Activated naive CD8-positive, alpha-beta T cell treated with anti-CD3 and anti-CD28 coated beads, Interleukin-2, amount 50 U/mL, for 16 hours (primary cell): ENCODE data around the gene JUND.

Experiments
- DNase-seq: peaks from one replicate; pipeline ENCODE4 v3.0.0-alpha.2; 2020; ENCODE audit warnings: low read depth, low spot score

The JUND gene

GRCh38 chr19:18269070-18269723 lies 12.2 kb downstream of the JUND start:
- DNase-seq: no peak

DNA sequence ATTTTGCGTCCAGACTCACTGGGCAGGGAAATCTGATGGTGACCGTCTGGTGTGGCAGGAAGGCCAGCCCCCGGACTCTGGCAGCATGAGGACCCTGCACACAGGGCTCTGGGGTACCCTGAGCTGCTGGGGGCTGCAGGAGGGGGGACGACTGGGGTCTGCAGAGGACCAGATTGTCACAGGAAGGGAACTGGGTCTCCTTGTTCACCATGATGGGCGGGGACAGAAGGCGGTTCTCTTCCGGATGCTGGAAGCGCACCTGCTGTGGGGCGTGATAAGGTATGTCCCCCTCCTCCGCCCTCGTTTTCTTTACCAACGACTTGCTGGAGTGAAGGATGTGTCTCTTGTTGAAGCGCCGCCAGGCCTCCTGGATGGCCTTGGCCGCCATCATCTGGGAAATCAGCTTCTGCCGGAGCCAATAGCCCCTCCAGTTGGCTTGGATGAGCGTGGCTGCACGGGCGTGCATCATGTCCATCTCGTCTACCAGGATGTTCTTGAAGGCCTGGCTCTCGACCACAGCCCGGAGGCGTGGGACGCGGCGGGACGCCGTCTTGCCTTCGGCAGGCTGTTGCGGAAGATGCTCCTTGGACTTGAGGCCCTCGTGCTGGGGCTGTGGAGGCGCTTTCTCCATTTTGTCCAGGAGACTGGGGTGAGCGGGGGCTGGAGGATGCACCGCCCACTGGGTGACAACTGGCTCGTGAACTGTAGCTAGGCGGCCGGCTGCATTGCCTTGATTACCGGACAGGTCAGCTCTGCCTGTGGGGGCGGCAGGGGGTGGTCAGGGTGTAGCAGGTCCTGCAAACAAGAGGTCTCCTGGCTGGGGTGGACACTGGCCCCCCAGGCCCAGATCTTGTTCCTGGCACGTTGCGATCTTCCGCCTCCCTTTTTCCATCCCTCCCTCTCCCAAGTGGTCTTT lies 14.4 kb downstream of the JUND start:
- DNase-seq: no peak

DNA sequence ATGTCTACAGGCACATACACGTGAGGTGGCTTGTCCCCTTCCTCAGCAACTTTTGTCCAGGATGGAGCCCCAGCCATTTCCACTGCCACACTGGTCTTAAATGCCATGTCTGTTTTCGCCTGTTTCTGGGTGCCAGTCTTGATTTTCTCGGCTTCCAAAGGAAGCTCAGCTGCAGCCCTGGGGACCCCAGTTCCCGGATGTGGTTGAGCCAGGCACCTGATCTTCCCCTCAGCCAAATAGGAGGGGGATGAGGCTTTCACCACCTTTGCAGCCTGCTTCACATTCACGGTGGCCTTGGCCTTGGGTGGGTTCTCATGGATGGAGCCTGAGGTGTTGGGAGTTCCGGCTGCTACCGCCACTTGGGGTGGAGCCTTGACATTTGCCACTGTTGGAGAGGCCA lies 15.8 kb downstream of the JUND start:
- DNase-seq: no peak

DNA sequence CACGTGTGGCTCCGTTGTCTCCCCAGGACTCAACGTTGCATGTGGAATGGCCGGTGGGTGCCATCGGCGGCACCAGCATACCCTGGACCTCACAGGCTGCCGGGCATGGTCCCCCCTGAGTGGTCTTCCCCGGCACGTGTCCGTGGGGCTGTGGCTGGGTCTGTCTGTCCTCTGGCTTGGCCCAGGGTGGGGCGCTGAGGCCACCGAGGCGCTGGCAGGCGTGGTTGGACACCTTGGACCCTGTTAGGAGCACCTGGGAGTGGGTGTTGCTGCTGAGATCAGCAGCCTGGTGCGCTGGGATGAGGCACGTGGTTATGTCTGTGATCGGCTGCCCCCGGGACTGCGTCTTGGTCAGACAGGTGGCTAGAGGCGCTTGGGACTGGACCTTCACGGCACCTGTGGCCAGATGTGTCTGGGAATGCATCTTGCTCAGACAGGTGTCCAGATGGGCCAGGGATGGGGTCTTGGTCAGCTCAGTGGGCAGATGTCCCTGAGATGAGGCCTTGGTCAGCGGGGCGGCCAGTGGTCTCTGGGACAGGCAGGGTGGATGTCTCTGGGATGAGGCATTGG lies 16.4 kb downstream of the JUND start:
- DNase-seq: no peak

DNA sequence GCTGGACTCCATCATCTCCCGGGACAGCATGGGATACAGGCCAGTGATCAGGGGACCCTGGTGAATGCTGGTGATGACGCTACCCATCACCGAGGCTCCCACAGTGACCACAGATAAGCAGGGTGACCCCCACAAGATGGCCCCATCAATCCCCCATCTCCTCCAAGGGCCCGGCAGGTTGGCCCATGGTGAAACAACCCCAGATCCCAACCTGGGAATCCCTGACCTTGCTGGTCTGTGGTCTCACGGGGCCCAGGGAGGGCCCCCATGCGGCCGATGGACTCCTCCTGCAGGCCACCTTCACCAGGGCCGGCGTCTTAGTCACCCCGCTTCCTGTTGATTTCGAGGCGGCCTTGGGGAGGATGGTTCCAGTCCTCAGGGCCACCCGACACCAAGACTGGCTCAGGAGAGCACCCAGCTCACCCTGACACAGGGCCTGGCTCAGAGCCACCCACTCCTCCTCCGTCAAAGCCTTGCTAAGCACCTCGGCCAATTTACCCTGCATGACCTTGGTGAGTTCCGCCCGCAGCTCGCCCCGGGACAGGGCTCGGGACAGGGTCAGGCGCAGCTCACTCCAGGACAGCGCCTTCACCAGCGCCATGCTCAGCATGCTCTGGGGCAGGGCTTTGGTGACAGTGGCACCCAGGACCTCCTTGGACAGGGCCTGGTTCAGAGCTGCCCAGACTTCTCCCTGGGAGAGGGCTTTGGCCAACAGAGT lies 17.1 kb downstream of the JUND start:
- DNase-seq: no peak

GRCh38 chr19:18263324-18264136 lies 17.9 kb downstream of the JUND start:
- no peak for DNase-seq

GRCh38 chr19:18262917-18263316 lies 18.5 kb downstream of the JUND start:
- no peak for DNase-seq

- no peak for DNase-seq
Measured at GRCh38 chr19:18262144-18262543, 19.3 kb downstream of the JUND start.

DNA sequence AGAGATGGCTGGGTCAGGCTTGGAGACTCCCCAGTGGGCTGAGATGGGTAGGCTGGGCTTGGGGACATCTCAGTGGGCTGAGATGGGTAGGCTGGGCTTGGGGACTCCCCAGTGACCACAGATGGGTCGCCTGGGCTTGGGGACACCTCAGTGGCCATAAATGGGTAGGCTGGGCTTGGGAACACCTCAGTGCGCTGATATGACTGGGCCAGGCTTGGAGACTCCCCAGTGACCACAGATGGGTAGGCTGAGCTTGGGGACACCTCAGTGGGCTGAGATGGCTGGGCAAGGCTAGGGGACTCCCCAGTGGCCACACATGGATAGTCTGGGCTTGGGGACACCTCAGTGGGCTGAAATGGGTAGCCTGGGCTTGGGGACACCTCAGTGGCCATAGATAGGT lies 19.9 kb downstream of the JUND start:
- no peak for DNase-seq

GRCh38 chr19:18259893-18260292 lies 21.5 kb downstream of the JUND start:
- DNase-seq: no peak

DNA sequence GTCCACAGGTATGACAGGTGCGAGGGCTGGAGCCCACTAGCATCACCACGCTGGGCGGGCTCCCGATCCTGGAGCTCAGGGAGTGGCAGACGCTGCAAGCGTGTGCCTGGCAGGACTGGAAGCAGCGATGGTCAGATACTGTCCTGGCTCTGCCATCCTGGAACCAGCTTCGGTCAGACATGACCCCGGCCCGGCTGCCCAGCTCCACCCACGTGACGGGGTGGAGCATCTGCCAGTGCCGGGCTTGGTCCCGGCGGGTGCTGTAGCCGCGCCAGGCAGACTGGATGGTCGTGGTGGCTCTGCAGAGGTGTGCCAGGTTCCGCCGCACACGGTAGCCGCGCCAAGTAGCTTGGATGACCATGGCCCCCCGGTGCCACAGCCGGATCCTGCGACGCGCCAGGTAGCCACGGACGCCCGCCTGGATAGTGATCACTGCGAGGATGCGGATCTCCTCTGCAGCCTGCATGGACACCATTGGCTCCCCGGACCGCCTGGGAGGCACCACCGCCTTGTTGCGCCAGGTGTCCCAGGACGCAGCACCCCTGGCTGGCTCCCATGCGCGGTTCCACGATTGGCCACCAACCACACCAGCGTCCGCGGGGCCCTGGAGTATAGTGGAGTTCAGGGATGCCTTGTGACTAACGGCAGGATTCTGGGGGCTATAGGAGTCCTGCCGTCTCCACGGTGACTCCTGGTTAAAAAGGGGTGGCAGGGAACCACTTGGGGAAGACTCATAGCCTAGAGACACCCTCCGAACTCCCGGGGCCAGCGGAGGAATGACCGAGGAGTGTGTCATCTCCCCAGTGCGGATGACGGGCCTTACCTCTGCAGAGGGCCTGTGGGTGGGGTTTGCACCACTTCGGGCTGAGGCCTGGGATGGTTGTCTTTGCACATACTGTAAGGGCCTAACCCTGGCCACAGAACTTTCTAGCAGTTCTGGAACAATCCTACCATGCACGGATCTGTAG lies 23.6 kb downstream of the JUND start:
- DNase-seq: no peak

DNA sequence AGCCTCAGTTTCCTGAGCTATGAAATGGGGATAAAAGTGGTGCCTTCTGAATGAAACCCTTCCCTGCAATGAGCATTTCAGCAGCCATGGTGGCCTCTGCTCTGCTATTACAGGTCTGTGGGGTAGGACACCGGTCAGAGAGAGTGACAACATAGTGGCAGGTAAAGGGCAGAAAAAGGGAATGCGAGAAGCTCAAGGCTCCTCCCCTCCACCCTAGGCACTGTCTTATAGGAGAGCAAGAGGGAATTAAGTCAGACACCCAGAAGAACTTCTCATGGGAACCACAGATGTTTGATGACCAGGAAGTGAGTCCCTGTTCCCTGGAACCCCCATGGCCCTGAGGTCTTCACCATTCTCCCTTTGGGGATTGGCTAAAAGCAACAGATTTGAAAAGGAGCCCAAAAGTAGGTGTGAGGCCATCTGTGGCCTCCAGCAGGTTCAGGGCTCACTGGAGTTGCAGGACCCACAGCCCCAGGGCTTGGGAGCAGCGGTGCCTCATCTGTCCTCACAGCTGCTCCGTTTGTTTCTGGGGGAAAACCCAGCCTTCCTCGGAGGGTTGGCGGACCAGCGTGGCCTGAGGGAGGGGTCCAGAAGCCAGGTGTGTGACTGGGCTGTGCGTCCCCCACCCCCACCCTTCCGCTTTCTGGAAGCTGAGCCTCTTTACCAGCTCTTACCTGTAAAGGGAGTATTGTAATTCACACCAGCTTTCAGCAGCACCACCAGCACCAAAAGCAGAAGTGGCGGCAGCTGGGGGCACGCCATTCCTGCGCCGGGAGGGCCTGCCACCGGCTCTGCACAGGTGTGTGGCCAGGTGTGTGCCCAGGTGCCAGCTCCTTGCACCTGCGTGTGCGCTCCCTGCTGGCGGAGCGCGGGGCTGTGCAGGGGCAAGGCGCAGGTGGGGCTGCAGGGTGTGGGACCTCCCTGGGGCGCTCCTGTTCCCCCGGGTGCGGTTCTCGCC lies 26.6 kb downstream of the JUND start:
- no peak for DNase-seq

- no peak for DNase-seq
Measured at GRCh38 chr19:18253716-18254115, 27.7 kb downstream of the JUND start.

DNA sequence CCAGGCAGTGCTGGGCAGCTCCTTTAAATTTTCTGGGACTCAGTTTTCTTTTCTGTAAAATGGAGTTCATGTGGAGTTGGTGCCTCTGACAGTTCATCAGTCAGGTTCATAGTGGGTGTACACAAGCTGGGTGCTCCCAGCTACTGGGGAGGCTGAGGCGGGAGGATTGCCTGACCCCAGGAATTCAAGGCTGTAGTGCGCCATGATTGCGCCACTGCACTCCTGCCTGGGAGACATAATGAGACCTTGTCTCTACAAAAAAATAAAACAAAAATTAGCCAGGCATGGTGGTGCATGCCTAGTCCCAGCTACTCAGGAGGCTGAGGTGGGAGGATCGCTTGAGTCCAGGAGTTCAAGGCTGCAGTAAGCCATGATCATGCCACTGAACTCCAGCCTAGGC lies 28.3 kb downstream of the JUND start:
- DNase-seq: no peak

- DNase-seq: no peak
Measured at GRCh38 chr19:18252370-18252717, 29.1 kb downstream of the JUND start.

DNA sequence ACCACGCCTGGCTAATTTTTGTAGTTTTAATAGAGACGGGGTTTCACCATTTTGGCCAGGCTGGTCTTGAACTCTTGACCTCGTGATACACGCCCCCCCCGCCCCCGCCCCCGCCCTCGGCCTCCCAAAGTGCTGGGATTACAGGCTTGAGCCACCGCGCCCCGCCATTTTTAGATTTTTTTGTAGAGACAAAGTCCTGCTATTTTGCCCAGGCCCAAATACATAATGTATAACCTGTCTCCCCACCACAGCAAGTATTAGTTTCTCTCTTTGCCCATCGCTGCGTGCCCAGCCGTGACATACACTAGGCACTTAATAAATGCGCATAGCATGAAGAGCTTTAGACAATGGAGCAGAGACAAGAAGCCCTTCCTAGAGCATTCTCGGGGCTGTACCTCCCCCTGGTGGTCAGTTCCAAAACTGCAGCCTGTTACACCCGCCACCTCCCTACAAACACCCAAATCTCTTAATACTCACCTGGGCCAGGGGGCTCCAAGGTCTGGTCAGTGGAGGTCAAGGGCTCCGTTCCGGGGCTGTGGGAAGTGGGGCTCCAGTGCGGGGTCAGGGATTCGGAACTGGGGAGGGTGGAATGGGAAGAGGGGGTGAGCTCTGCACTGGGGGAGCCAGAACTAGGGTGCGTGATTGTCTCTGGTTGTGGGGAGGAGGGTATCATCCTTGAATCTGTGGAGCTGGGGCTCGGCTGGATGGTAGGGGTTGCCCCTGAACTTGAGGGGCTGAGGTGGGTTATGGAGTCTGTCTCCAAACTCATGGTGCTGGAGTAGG lies 29.6 kb downstream of the JUND start:
- peak; percentile 64 for DNase-seq

GRCh38 chr19:18249834-18250233 lies 31.6 kb downstream of the JUND start:
- no peak for DNase-seq

GRCh38 chr19:18245297-18245696 lies 36.1 kb downstream of the JUND start:
- no peak for DNase-seq
